Heart left ventricle (tissue), 16 donors: ENCODE measurements around the gene GNB2. TPM values are rescaled to one million over a fixed set of nuclear protein-coding genes. Genes with fewer than 3 reads are reported as not detected.

ENCODE experiments used
- ATAC-seq, 4 donors: fragments of 200-7000 bp; cut with Tn5 transposase; one replicate each; pipeline ENCODE4 v1.9.1; 2020 to 2022; ENCODE audit warnings: moderate library complexity in 4 of 4, mild to moderate bottlenecking in 3 of 4, moderate number of reproducible peaks in 1 of 4
- DNase-seq, 5 donors: peaks; one replicate each; pipeline ENCODE4 v3.0.0-alpha.2; 2020
- H3K27ac ChIP-seq, 12 donors: fragments of 200-600 bp; sonication (generic) in 4 of 12; one replicate each; pipeline versions ENCODE4 v1.5.0 to v1.8.0; 2016 to 2022; ENCODE audit warnings: mild to moderate bottlenecking in 2 of 12
- H3K27me3 ChIP-seq, 9 donors: fragments of 200-600 bp; sonication (generic) in 2 of 9; one replicate each; pipeline versions ENCODE4 v1.5.1 to v1.8.0; 2016 to 2022; ENCODE audit warnings: mild to moderate bottlenecking in 3 of 9
- H3K36me3 ChIP-seq, 9 donors: fragments of 200-600 bp; sonication (generic) in 2 of 9; one replicate each; pipeline versions ENCODE4 v1.5.0 to v1.8.0; 2018 to 2022; ENCODE audit warnings: mild to moderate bottlenecking in 2 of 9
- H3K4me1 ChIP-seq, 12 donors: fragments of 200-600 bp; sonication (generic) in 4 of 12; one replicate each; pipeline versions ENCODE4 v1.5.0 to v1.8.0; 2016 to 2022; ENCODE audit warnings: mild to moderate bottlenecking in 3 of 12
- H3K4me3 ChIP-seq, 12 donors: fragments of 200-600 bp; sonication (generic) in 4 of 12; one replicate each; pipeline versions ENCODE4 v1.5.0 to v1.8.0; 2017 to 2022; ENCODE audit warnings: mild to moderate bottlenecking in 9 of 12, moderate library complexity in 4 of 12
- H3K9me3 ChIP-seq, 12 donors: fragments of 200-600 bp; sonication (generic) in 4 of 12; one replicate each; pipeline versions ENCODE4 v1.5.0 to v1.8.0; 2016 to 2022; ENCODE audit warnings: mild to moderate bottlenecking in 1 of 12
- CTCF ChIP-seq, 12 donors: fragments of 200-600 bp; sonication (generic) in 4 of 12; IDR thresholded peaks; one replicate each; pipeline versions ENCODE4 v1.5.0 to v1.8.0; 2018 to 2022; ENCODE audit warnings: antibody characterized with exemption in 12 of 12, mild to moderate bottlenecking in 5 of 12
- POLR2A ChIP-seq, 2 donors: fragments of 450-650 bp; IDR thresholded peaks; one replicate each; pipeline ENCODE4 v1.6.1; 2017; ENCODE audit warnings: antibody characterized with exemption in 2 of 2, mild to moderate bottlenecking in 2 of 2, moderate library complexity in 2 of 2
- WGBS, 4 donors: extraction: QIAGEN DNeasy Blood & Tissue Kit in 2 of 4; methylation state at CpG; one replicate each; pipeline versions ENCODE4 v1.1.5 to v1.1.7; 2013 to 2018; 5-methylcytosine and 5-hydroxymethylcytosine counted together
- intact Hi-C, 10 donors: fragments of 100-400 bp; cut with DNase I; formaldehyde crosslinking; loops; one replicate each; pipeline versions ENCODE4 v1.11.1 to v1.14.2; 2022
- polyA plus RNA-seq, 2 donors: library from polyadenylated mRNA; stranded (reverse); fragments of 200-250 nt; gene quantifications; one replicate each; pipeline ENCODE4 v1.2.3, GENCODE V29; 2013
- total RNA-seq, 9 donors: library from RNA; depleted of rRNA in 2 of 9; stranded (reverse); fragments of >200 nt in 2 of 9; fragmentation: NEBNext Ultra II Directional in 3 of 9; extraction: Animal tissue kit (Norgen Biotek cat#: 25700) in 3 of 9; gene quantifications; one replicate each; pipeline versions ENCODE4 v1.1.0 to v1.2.4, GENCODE V29; 2016 to 2023
- donor health status: ischemic (EF 13 %, LVEDD 7.1; RV severe dilation, severe dysfunction).
- donor health status: healthy with polysubstance abuse.
- donor health status: DM: no; HTN: yes; CAD: no.
- donor health status: DM: no; HTN: no; CAD: no.
- donor health status: ischemic (EF 25% LVEDD 6.9; RV normal size, moderate dysfunction).
- donor health status: ischemic (EF 25% LVEDD 5.7; RV mildly dilated, moderate dysfunction).
- donor health status: healthy.
- donor health status: DM: yes; HTN: yes; CAD: no.
- donor health status: ischemic (EF 35%, LVEDD 5.7; RV mildly dilated, moderate dysfunction).
- donor health status: nonischemic (EF 11% LVEDD 7.7; RV severe dilation, severe dysfunction).
- donor health status: DM: yes; HTN: yes; CAD: no.
- donor health status: PGD.
- donor health status: ischemic (EF 29% LVEDD 5.4; RV normal size, mild dysfunction).
- donor health status: nonischemic (EF 23%, LVEDD 6.1; RV moderate dilation, normal function).

Gene GNB2
- total and polyA plus RNA-seq, 11 donors, result 48.0 to 199 (median 122) TPM

- no peaks in the 10 kb centered on the region for H3K27me3 ChIP-seq
- H3K9me3 ChIP-seq, result no peaks in the 10 kb centered on the region
- DNase-seq (peak in 1 of 5 donors; percentile 75), ATAC-seq (no peak)
- H3K4me3 ChIP-seq, result peak overlapping the region; percentile 79 to 100 (median 96)
- H3K27ac ChIP-seq, result peak overlapping the region; percentile 88 to 100 (median 98)
- WGBS, 4 donors, result 0 to 1% (median 0%) methylated on average over 18 to 43 of the region's 43 CpGs
- peaks cover 0 to 34% (median 32%) of the 10 kb centered on the region in 9 donors for H3K36me3 ChIP-seq
- TF ChIP-seq CTCF (IDR thresholded peaks at IDR 0.05) (no peak), POLR2A (IDR thresholded peaks at IDR 0.05) (no peak)
- intact Hi-C loops, result loop anchor here in 7 of 10 donors (1.0 to 10.0 kb wide), 9 partner anchors 31 to 207 kb away; partner anchors contain the start of genes FBXO24 (in 2 of the 7), LRCH4 (in 2 of the 7) and MOSPD3 (in 2 of the 7)
- peaks cover 0 to 46% (median 16%) of the 10 kb centered on the region in 12 donors for H3K4me1 ChIP-seq
These were observed 1.0 kb downstream of the GNB2 start for GRCh38 chr7:100674411-100675104.

- H3K4me1 ChIP-seq, result peaks cover 0 to 51% (median 17%) of the 10 kb centered on the region in 12 donors
- no peak for ATAC-seq
These were observed 1.5 kb downstream of the GNB2 start for GRCh38 chr7:100675105-100675451.

GRCh38 chr7:100675581-100676350, 2.2 kb downstream of the GNB2 start:
- Histone ChIP-seq H3K27ac (peak overlapping the region; percentile 88 to 100 (median 98)), H3K4me3 (peak overlapping the region; percentile 79 to 100 (median 96)), H3K4me1 (peaks cover 0 to 51% (median 17%) of the 10 kb centered on the region in 12 donors), H3K27me3 (no peaks in the 10 kb centered on the region), H3K9me3 (no peaks in the 10 kb centered on the region), H3K36me3 (peaks cover 0 to 44% (median 41%) of the 10 kb centered on the region in 9 donors)
- ATAC-seq (peak; percentile 1 to 52 (median 20)), DNase-seq (peak; percentile 87 to 92 (median 89))
- 2 to 6% (median 3%) methylated on average over 44 to 59 of the region's 59 CpGs for WGBS, 4 donors
- TF ChIP-seq CTCF (IDR thresholded peaks at IDR 0.05) (no peak), POLR2A (IDR thresholded peaks at IDR 0.05) (peak in 1 of 2 donors; percentile 25)
- intact Hi-C loops, result loop anchor here in 6 of 10 donors (5.0 to 10.0 kb wide), 6 partner anchors 61 to 208 kb away; partner anchors contain the start of genes FBXO24 (in 2 of the 6), LRCH4 (in 2 of the 6) and MOSPD3 (in 1 of the 6)

More at GRCh38 chr7:100675105-100675451, 1.5 kb downstream of the GNB2 start:
- no peak for TF ChIP-seq CTCF (IDR thresholded peaks at IDR 0.05)
- TF ChIP-seq POLR2A (IDR thresholded peaks at IDR 0.05), result no peak
- no peak for DNase-seq
- no peaks in the 10 kb centered on the region for H3K9me3 ChIP-seq
- intact Hi-C loops, result loop anchor here in 6 of 10 donors (5.0 to 10.0 kb wide), 6 partner anchors 60 to 208 kb away; partner anchors contain the start of genes FBXO24 (in 2 of the 6), LRCH4 (in 2 of the 6) and MOSPD3 (in 1 of the 6)
- H3K27ac ChIP-seq, result peak overlapping the region; percentile 88 to 100 (median 98)
- WGBS, 4 donors, result 0 to 2% (median 0%) methylated on average over 8 to 46 of the region's 46 CpGs
- H3K27me3 ChIP-seq, result no peaks in the 10 kb centered on the region
- peaks cover 0 to 38% (median 35%) of the 10 kb centered on the region in 9 donors for H3K36me3 ChIP-seq
- peak overlapping the region; percentile 79 to 100 (median 96) for H3K4me3 ChIP-seq
